RKO (cell line): Measurements from ENCODE around the gene SHISA6.

ENCODE experiments used
- DNase-seq: peaks from one replicate; pipeline ENCODE4 v3.0.0-alpha.2; 2016; ENCODE audit warnings: low spot score

The SHISA6 gene

GRCh38 chr17:11545002-11545401 is 304.0 kb downstream of the SHISA6 start:
- no peak for DNase-seq

- DNase-seq = no peak
Observed at GRCh38 chr17:11545696-11546095, 304.7 kb downstream of the SHISA6 start.

- no peak for DNase-seq
Observed at GRCh38 chr17:11547853-11548252, 306.8 kb downstream of the SHISA6 start.

- DNase-seq = no peak
Observed at GRCh38 chr17:11548398-11548797, 307.4 kb downstream of the SHISA6 start.

GRCh38 chr17:11550431-11550830 is 309.4 kb downstream of the SHISA6 start:
- DNase-seq = no peak

- no peak for DNase-seq
Observed at GRCh38 chr17:11551442-11551841, 310.4 kb downstream of the SHISA6 start.

- DNase-seq = no peak
Observed at GRCh38 chr17:11553135-11553534, 312.1 kb downstream of the SHISA6 start.

- no peak for DNase-seq
Observed at GRCh38 chr17:11554042-11554441, 313.0 kb downstream of the SHISA6 start.

GRCh38 chr17:11554542-11554941 is 313.5 kb downstream of the SHISA6 start:
- no peak for DNase-seq

- no peak for DNase-seq
Observed at GRCh38 chr17:11555530-11555929, 314.5 kb downstream of the SHISA6 start.

- DNase-seq = no peak
Observed at GRCh38 chr17:11557727-11558452, 316.9 kb downstream of the SHISA6 start.

GRCh38 chr17:11558681-11559234 is 317.7 kb downstream of the SHISA6 start:
- no peak for DNase-seq

- DNase-seq = no peak
Observed at GRCh38 chr17:11559601-11560000, 318.6 kb downstream of the SHISA6 start.

GRCh38 chr17:11561281-11561680 is 320.3 kb downstream of the SHISA6 start:
- DNase-seq = no peak

GRCh38 chr17:11561702-11562101 is 320.7 kb downstream of the SHISA6 start:
- no peak for DNase-seq

- no peak for DNase-seq
Observed at GRCh38 chr17:11564589-11565380, 323.8 kb downstream of the SHISA6 start.

GRCh38 chr17:11565591-11565990 is 324.6 kb downstream of the SHISA6 start:
- DNase-seq = no peak

GRCh38 chr17:11578998-11579397 is 338.0 kb downstream of the SHISA6 start:
- DNase-seq = no peak

- no peak for DNase-seq
Observed at GRCh38 chr17:11580677-11581076, 339.7 kb downstream of the SHISA6 start.

- no peak for DNase-seq
Observed at GRCh38 chr17:11582217-11582616, 341.2 kb downstream of the SHISA6 start.

GRCh38 chr17:11583306-11583992 is 342.4 kb downstream of the SHISA6 start:
- no peak for DNase-seq

- DNase-seq = no peak
Observed at GRCh38 chr17:11589716-11590115, 348.7 kb downstream of the SHISA6 start.
